Fibroblast of mammary gland (primary cell): ENCODE measurements around the gene PLAAT4.
"Not testable (repeated sequence)": the region's sequence is repeated elsewhere in the genome, so short reads cannot be mapped to it uniquely, and the experiment has no call there.

ENCODE experiments used
- DNase-seq: peaks from one replicate; pipeline ENCODE4 v3.0.0-alpha.2; 2010; ENCODE audit warnings: low read depth
- H3K4me3 ChIP-seq: 2 replicates; pipeline ENCODE4 v1.5.1; 2011; ENCODE audit warnings: low read depth, mild to moderate bottlenecking, low read length, moderate library complexity; ENCODE audit not compliant: control insufficient read depth
- TF ChIP-seq, protein P1 (sequence below): conservative IDR thresholded peaks from 2 replicates; pipeline ENCODE4 v1.5.1; 2011; ENCODE audit warnings: low read depth, low read length, inconsistent platforms; ENCODE audit not compliant: control insufficient read depth, insufficient read depth

The PLAAT4 gene

DNA sequence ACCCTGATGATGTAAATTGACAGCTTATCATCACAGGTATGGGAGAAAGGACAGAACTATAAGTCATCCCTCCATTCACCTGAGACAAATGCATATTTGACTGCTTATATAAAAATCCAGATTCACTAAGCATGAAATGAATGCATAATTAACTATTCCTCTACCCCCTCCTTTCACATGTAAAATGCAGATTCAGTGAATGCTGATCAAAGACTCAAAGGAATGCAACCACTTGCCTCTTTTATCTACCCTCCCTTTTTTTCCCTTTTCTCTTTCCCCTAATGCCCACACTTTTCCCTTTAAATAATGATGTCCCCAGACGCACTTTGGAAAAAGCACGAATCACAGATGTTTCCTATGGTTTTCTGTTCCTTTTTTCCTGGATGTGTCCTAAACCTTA, 4.5 kb upstream of the PLAAT4 start:
- H3K4me3 ChIP-seq, result no peak overlapping the region
- TF ChIP-seq, protein P1, sequence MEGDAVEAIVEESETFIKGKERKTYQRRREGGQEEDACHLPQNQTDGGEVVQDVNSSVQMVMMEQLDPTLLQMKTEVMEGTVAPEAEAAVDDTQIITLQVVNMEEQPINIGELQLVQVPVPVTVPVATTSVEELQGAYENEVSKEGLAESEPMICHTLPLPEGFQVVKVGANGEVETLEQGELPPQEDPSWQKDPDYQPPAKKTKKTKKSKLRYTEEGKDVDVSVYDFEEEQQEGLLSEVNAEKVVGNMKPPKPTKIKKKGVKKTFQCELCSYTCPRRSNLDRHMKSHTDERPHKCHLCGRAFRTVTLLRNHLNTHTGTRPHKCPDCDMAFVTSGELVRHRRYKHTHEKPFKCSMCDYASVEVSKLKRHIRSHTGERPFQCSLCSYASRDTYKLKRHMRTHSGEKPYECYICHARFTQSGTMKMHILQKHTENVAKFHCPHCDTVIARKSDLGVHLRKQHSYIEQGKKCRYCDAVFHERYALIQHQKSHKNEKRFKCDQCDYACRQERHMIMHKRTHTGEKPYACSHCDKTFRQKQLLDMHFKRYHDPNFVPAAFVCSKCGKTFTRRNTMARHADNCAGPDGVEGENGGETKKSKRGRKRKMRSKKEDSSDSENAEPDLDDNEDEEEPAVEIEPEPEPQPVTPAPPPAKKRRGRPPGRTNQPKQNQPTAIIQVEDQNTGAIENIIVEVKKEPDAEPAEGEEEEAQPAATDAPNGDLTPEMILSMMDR, result no peak
- DNase-seq, result no peak

DNA sequence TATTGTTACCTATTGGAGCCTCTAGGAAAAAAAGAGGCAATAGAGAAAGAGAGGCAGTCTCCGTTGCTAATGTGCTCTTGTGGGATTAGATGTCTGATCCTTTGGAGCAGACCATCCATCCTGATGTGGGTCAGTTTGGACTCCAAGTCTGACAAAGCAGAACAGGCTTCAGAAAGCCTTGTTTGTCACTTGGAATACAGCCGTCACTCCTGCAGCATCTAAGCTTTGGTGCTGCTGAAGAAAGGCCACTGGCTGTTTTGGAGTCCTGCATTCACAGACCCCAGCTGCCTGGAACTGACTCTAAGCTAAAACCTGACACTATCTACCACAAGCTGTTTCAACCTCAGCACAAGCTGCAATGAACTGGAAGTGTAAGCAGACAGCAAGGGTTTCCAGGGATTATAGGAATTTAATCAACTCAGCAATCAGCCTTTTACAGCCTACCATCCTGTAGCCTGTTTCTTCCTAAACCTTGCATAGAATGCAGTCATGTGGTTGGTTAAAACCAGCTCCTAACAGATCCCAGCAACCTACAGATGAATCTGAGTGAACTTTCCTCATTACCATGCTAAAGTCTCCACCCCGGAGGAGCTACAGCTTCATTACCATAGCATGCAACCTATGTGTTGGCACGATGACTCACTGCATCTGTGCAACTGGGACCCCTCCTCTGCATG, 3.7 kb upstream of the PLAAT4 start:
- no peak overlapping the region for H3K4me3 ChIP-seq
- DNase-seq, result no peak
- TF ChIP-seq, protein P1, result no peak

DNA sequence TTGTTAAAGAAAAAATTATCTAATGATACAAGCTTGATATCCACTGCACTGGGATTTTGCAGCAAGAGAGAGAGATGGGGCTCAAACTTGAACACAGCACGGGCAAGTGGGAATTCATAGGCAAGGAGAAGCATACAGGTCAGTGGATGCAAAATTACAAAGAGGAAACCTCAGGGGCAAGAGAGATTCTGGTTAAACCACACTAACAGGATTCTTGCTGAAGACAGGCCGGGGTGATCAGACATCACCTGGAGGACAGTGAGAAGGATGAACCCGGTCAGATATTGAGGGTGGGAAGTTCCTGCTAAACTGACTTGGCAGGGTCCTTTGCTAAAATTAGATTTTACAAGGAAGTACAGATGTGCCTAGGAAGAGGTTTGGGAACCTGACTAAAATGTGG, 2.5 kb upstream of the PLAAT4 start:
- TF ChIP-seq, protein P1, result no peak
- H3K4me3 ChIP-seq, result no peak overlapping the region
- DNase-seq, result no peak

DNA sequence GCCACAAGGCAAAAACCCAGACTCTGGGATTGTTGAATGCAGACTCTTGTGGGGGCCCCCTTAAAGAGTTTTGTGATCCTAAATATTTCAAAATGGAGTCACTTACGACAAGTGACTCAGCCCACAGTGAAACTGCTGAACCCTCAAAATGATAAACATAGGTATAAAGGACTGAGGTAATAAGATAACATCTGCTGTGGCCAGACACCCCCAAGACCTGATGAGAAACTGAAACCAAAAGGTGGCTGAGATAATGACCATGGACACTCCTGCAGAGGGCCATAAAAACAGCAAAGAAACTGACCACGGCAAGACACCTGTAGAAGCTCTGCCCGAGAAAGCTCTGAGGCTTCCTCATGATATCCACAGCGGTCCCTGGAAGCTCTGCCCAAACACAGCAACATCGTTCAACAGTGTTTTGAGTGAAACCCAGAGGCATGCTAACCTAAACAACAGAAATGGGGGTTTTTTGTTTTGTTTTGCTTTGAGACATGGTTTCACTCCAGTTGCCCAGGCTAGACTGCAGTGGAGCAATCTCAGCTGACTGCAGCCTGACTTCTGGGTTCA, 1.6 kb upstream of the PLAAT4 start:
- TF ChIP-seq, protein P1, result no peak
- no peak overlapping the region for H3K4me3 ChIP-seq
- DNase-seq, result no peak

DNA sequence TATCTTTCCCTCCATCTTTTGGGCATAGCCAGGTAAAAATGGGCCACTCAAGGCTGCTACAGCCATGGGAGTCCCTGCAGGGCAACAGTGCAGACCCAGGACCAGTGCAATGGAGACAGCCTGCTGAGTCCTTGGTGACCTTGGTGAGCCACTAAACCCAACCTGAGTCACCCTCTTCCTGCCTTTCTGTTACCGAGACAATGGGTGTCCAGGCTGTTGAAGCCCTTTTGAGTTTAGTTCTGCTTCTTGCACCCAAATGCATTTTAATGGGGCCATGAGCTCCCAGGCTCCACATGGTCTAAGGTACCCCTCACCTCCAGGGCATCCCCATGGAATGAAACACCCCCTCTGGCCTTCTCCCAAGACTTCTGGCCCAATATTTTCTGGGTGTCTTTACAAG, 874 bp upstream of the PLAAT4 start:
- no peak for DNase-seq
- H3K4me3 ChIP-seq, result no peak overlapping the region
- TF ChIP-seq, protein P1, result no peak

DNA sequence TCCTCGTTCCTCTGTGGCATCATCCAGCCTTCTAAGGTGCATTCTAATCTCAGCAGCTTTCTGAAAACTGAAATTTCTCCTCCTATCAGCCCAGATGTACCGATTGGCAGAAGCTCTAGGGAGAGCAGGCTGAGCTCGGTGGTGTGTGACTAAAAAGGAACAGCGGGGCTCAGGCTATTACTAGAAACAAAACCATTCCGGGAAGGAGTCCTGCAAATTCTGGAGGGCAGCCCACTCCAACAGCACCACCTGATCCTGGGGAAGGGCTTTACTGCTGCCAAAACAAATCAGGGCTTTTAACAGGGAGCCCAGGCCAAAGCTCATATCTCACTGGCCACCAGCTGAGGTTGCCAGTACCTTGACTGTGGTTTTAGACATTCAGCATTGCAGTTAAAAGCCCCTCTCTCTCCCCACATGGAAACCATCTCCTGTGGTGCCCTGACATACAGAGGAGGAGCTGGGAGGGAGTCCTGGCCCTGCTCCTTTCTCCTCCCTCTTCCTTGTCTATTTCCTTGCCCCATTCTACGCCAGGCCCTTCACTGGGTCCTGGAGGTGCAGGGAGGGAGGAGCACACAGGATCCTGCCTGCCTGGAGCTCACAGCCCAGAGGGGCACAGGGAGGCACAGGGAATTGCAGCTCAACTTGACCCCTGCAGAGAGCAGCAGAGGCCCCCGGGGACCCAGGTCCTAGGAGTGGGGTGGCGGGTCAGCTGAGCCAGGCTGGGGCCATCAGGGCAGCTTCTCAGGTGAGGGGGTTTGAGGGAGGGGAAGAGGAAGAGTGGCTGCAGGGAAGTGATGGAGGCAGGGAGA, 889 bp downstream of the PLAAT4 start:
- TF ChIP-seq, protein P1, result no peak
- peak overlapping the region; percentile 33 for H3K4me3 ChIP-seq
- DNase-seq, result peak; percentile 62

DNA sequence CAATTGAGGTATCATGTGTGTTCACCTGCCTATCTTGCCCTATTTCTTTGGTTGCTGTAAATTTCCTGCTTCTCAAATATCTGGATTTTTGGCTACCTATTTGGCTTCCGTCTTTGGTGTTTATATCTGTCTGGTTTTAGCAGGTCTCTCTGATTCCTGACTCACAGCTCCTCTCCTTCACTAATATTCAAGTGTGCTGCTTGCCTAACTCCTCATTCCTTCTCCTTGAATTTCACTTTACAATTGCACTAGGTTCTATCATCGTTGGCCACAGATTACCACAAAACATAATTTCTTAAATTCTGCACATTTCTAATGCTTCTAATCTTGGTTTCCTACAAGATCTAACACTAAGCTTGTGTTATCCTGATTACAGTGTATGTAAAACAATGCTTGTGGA, 5.9 kb downstream of the PLAAT4 start:
- DNase-seq, H3K4me3 ChIP-seq: not testable (repeated sequence)
